GM23338 (cell line): ENCODE data around the gene XXYLT1. TPM values are rescaled to one million over a fixed set of nuclear protein-coding genes. Genes with fewer than 3 reads are reported as not detected.

Experiments
- ATAC-seq: fragments of 200-7000 bp; cut with Tn5 transposase; 3 replicates; pipeline ENCODE4 v1.9.1; 2020
- DNase-seq: peaks from one replicate; pipeline ENCODE4 v3.0.0-alpha.2; 2015; ENCODE audit warnings: low spot score
- H2AFZ ChIP-seq: fragments of 200-600 bp; sonication (generic); 2 replicates; pipeline ENCODE4 v1.8.0; 2016; ENCODE audit warnings: antibody characterized with exemption, mild to moderate bottlenecking, moderate library complexity
- H3F3A ChIP-seq: fragments of 200-600 bp; sonication (generic); replicated peaks from 2 replicates; pipeline ENCODE4 v1.8.0; 2017; ENCODE audit warnings: antibody characterized with exemption, mixed run types, low read depth
- H3K27ac ChIP-seq: fragments of 200-600 bp; sonication (generic); 2 replicates; pipeline ENCODE4 v1.6.1; 2016; ENCODE audit warnings: low read depth
- H3K27me3 ChIP-seq: fragments of 200-600 bp; sonication (generic); 2 replicates; pipeline ENCODE4 v1.8.0; 2016; ENCODE audit warnings: mild to moderate bottlenecking, mixed run types, moderate library complexity; ENCODE audit not compliant: insufficient read depth
- H3K36me3 ChIP-seq: fragments of 200-600 bp; sonication (generic); 2 replicates; pipeline ENCODE4 v1.8.0; 2016; ENCODE audit warnings: mild to moderate bottlenecking; ENCODE audit not compliant: insufficient read depth
- H3K4me1 ChIP-seq: fragments of 200-600 bp; sonication (generic); 2 replicates; pipeline ENCODE4 v1.8.0; 2016; ENCODE audit warnings: mild to moderate bottlenecking, moderate library complexity; ENCODE audit not compliant: insufficient read depth
- H3K4me2 ChIP-seq: fragments of 200-600 bp; sonication (generic); 2 replicates; pipeline ENCODE4 v1.7.1; 2017; ENCODE audit warnings: mixed run types
- H3K4me3 ChIP-seq: fragments of 200-600 bp; sonication (generic); 2 replicates; pipeline ENCODE4 v1.6.1; 2016; ENCODE audit warnings: mixed run types
- H3K79me2 ChIP-seq: fragments of 200-600 bp; sonication (generic); replicated peaks from 2 replicates; pipeline ENCODE4 v1.8.0; 2017; ENCODE audit warnings: mild to moderate bottlenecking; ENCODE audit not compliant: insufficient read depth
- H3K9me2 ChIP-seq: fragments of 200-600 bp; sonication (generic); 2 replicates; pipeline ENCODE4 v1.8.0; 2017; ENCODE audit not compliant: insufficient read depth
- H4K20me1 ChIP-seq: fragments of 200-600 bp; sonication (generic); replicated peaks from 2 replicates; pipeline ENCODE4 v1.8.0; 2017; ENCODE audit warnings: mild to moderate bottlenecking; ENCODE audit not compliant: insufficient read depth
- H3K27ac Mint-ChIP-seq: 2 replicates; pipeline ENCODE4 v1.8.0; 2020; ENCODE audit warnings: inconsistent platforms, mild to moderate bottlenecking, moderate library complexity, mixed read lengths
- H3K27me3 Mint-ChIP-seq: 3 replicates; pipeline ENCODE4 v1.8.0; 2022; ENCODE audit warnings: low read depth, mild to moderate bottlenecking, moderate library complexity, mixed read lengths, inconsistent platforms; ENCODE audit not compliant: insufficient read depth, poor library complexity
- H3K36me3 Mint-ChIP-seq: 3 replicates; pipeline ENCODE4 v1.8.0; 2021; ENCODE audit warnings: low read depth, mild to moderate bottlenecking, inconsistent platforms, moderate library complexity, mixed read lengths
- H3K4me1 Mint-ChIP-seq: 3 replicates; pipeline ENCODE4 v1.8.0; 2020; ENCODE audit warnings: mild to moderate bottlenecking, inconsistent platforms, mixed read lengths
- H3K4me3 Mint-ChIP-seq: 3 replicates; pipeline ENCODE4 v1.8.0; 2021; ENCODE audit warnings: moderate library complexity, mild to moderate bottlenecking, inconsistent platforms, mixed read lengths
- H3K9me3 Mint-ChIP-seq: 3 replicates; pipeline ENCODE4 v1.8.0; 2020; ENCODE audit warnings: moderate library complexity, mild to moderate bottlenecking, inconsistent platforms, mixed read lengths
- CREB1 ChIP-seq: fragments of 250-450 bp; sonication (Bioruptor Pico); IDR thresholded peaks from 2 replicates; pipeline ENCODE4 v1.5.0; 2020; ENCODE audit warnings: low read depth, mild to moderate bottlenecking, moderate library complexity
- CTCF ChIP-seq, 2 experiments: fragments of 200-600 bp in 1 of 2; sonication (generic) in 1 of 2; conservative IDR thresholded peaks; 2 replicates each; pipeline versions ENCODE4 v1.5.1 to v1.6.1; 2016 to 2017; ENCODE audit warnings: antibody characterized with exemption in 2 of 2, low read depth in 2 of 2, mild to moderate bottlenecking in 2 of 2, moderate library complexity in 1 of 2
- EZH2phosphoT487 ChIP-seq: fragments of 200-600 bp; sonication (generic); IDR thresholded peaks from one replicate; pipeline ENCODE4 v1.8.1; 2018; ENCODE audit warnings: antibody characterized with exemption; ENCODE audit not compliant: unreplicated experiment
- JUNB ChIP-seq: IDR thresholded peaks from one replicate; pipeline ENCODE4 v1.6.1; 2016; ENCODE audit warnings: antibody characterized with exemption; ENCODE audit not compliant: unreplicated experiment
- NANOG ChIP-seq: IDR thresholded peaks from 2 replicates; pipeline ENCODE4 v1.6.1; 2016; ENCODE audit warnings: antibody characterized with exemption, borderline replicate concordance
- POLR2AphosphoS5 ChIP-seq: IDR thresholded peaks from 2 replicates; pipeline ENCODE4 v1.6.1; 2016; ENCODE audit warnings: antibody characterized with exemption, low read depth
- ZNF114 ChIP-seq: fragments of 250-450 bp; sonication (Bioruptor Pico); IDR thresholded peaks from 2 replicates; pipeline ENCODE4 v1.5.0; 2020; ENCODE audit warnings: mild to moderate bottlenecking, moderate library complexity
- polyA plus RNA-seq: library from polyadenylated mRNA; unstranded; fragments of >200 nt; fragmentation: Nextera tagmentation; extraction: Ambion mirVana; gene quantifications from 2 replicates; pipeline ENCODE4 v1.2.1, GENCODE V29; 2016
- total RNA-seq: library from RNA; depleted of rRNA; stranded (reverse); fragments of >200 nt; shearing (Covaris generic); gene quantifications from 2 replicates; pipeline ENCODE4 v1.2.3, GENCODE V29; 2014
- TF ChIP-seq, protein P1 (sequence below): IDR thresholded peaks from one replicate; pipeline ENCODE4 v1.6.1; 2018; ENCODE audit warnings: antibody characterized with exemption; ENCODE audit not compliant: unreplicated experiment
- TF ChIP-seq, protein P2 (sequence below): IDR thresholded peaks from 2 replicates; pipeline ENCODE4 v1.6.1; 2016; ENCODE audit warnings: antibody characterized with exemption
- TF ChIP-seq, protein P3 (sequence below): fragments of 250-450 bp; sonication (Bioruptor Pico); IDR thresholded peaks from 2 replicates; pipeline ENCODE4 v1.5.0; 2020; ENCODE audit warnings: mild to moderate bottlenecking, moderate library complexity

The XXYLT1 gene
- total and polyA plus RNA-seq, 2 experiments from 2014 or later: 13.5 to 34.8 TPM

GRCh38 chr3:195267096-195267495 is 3.9 kb downstream of the XXYLT1 start:
- Histone ChIP-seq H4K20me1 (peaks cover 68% of the 10 kb centered on the region), H3K4me3 (no peak overlapping the region), H2AFZ (no peak overlapping the region), H3K27me3 (no peaks in the 10 kb centered on the region), H3K4me1 (peaks cover 11% of the 10 kb centered on the region; the same call in 1 of the 2 replicates), H3K9me2 (no peaks in the 10 kb centered on the region), H3K27ac (no peak overlapping the region), H3F3A (no peaks in the 10 kb centered on the region), H3K36me3 (no peaks in the 10 kb centered on the region), H3K79me2 (peaks cover 81% of the 10 kb centered on the region), H3K4me2 (no peak overlapping the region)
- Mint-ChIP-seq H3K4me1 (peaks cover 35% of the 10 kb centered on the region), H3K36me3 (peaks cover 30% of the 10 kb centered on the region), H3K27ac (no peak overlapping the region), H3K9me3 (no peaks in the 10 kb centered on the region), H3K4me3 (no peak overlapping the region), H3K27me3 (peaks cover 7% of the 10 kb centered on the region)
- no peak for TF ChIP-seq EZH2phosphoT487
- no peak for TF ChIP-seq JUNB
- TF ChIP-seq ZNF114: no peak
- no peak for TF ChIP-seq CREB1 (CRISPR knock-in tag)
- ATAC-seq (no peak), DNase-seq (no peak)

- Histone ChIP-seq H3K4me3 (no peak overlapping the region), H3K79me2 (peaks cover 87% of the 10 kb centered on the region), H3K27me3 (no peaks in the 10 kb centered on the region), H3K27ac (no peak overlapping the region), H3K4me2 (no peak overlapping the region), H3K9me2 (no peaks in the 10 kb centered on the region), H3F3A (peaks cover 6% of the 10 kb centered on the region; the same call in 1 of the 2 replicates), H3K4me1 (peaks cover 10% of the 10 kb centered on the region; the same call in 1 of the 2 replicates), H4K20me1 (peaks cover 74% of the 10 kb centered on the region), H3K36me3 (no peaks in the 10 kb centered on the region), H2AFZ (no peak overlapping the region)
- peaks cover 5% of the 10 kb centered on the region for H3K27me3 Mint-ChIP-seq
- H3K9me3 Mint-ChIP-seq: no peaks in the 10 kb centered on the region
- peaks cover 30% of the 10 kb centered on the region for H3K36me3 Mint-ChIP-seq
- DNase-seq: no peak
- no peak overlapping the region for H3K4me3 Mint-ChIP-seq
- no peak overlapping the region for H3K27ac Mint-ChIP-seq
- peaks cover 31% of the 10 kb centered on the region for H3K4me1 Mint-ChIP-seq
- no peak for ATAC-seq
- TF ChIP-seq, protein P1, sequence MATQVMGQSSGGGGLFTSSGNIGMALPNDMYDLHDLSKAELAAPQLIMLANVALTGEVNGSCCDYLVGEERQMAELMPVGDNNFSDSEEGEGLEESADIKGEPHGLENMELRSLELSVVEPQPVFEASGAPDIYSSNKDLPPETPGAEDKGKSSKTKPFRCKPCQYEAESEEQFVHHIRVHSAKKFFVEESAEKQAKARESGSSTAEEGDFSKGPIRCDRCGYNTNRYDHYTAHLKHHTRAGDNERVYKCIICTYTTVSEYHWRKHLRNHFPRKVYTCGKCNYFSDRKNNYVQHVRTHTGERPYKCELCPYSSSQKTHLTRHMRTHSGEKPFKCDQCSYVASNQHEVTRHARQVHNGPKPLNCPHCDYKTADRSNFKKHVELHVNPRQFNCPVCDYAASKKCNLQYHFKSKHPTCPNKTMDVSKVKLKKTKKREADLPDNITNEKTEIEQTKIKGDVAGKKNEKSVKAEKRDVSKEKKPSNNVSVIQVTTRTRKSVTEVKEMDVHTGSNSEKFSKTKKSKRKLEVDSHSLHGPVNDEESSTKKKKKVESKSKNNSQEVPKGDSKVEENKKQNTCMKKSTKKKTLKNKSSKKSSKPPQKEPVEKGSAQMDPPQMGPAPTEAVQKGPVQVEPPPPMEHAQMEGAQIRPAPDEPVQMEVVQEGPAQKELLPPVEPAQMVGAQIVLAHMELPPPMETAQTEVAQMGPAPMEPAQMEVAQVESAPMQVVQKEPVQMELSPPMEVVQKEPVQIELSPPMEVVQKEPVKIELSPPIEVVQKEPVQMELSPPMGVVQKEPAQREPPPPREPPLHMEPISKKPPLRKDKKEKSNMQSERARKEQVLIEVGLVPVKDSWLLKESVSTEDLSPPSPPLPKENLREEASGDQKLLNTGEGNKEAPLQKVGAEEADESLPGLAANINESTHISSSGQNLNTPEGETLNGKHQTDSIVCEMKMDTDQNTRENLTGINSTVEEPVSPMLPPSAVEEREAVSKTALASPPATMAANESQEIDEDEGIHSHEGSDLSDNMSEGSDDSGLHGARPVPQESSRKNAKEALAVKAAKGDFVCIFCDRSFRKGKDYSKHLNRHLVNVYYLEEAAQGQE: no peak
- TF ChIP-seq NANOG (no peak), CTCF (conservative IDR thresholded peaks at IDR 0.05; ENCODE audit: low read depth in 2 of 2) (no peak), EZH2phosphoT487 (no peak), POLR2AphosphoS5 (no peak)
- TF ChIP-seq, protein P2, sequence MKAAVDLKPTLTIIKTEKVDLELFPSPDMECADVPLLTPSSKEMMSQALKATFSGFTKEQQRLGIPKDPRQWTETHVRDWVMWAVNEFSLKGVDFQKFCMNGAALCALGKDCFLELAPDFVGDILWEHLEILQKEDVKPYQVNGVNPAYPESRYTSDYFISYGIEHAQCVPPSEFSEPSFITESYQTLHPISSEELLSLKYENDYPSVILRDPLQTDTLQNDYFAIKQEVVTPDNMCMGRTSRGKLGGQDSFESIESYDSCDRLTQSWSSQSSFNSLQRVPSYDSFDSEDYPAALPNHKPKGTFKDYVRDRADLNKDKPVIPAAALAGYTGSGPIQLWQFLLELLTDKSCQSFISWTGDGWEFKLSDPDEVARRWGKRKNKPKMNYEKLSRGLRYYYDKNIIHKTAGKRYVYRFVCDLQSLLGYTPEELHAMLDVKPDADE: no peak
- TF ChIP-seq, protein P3, sequence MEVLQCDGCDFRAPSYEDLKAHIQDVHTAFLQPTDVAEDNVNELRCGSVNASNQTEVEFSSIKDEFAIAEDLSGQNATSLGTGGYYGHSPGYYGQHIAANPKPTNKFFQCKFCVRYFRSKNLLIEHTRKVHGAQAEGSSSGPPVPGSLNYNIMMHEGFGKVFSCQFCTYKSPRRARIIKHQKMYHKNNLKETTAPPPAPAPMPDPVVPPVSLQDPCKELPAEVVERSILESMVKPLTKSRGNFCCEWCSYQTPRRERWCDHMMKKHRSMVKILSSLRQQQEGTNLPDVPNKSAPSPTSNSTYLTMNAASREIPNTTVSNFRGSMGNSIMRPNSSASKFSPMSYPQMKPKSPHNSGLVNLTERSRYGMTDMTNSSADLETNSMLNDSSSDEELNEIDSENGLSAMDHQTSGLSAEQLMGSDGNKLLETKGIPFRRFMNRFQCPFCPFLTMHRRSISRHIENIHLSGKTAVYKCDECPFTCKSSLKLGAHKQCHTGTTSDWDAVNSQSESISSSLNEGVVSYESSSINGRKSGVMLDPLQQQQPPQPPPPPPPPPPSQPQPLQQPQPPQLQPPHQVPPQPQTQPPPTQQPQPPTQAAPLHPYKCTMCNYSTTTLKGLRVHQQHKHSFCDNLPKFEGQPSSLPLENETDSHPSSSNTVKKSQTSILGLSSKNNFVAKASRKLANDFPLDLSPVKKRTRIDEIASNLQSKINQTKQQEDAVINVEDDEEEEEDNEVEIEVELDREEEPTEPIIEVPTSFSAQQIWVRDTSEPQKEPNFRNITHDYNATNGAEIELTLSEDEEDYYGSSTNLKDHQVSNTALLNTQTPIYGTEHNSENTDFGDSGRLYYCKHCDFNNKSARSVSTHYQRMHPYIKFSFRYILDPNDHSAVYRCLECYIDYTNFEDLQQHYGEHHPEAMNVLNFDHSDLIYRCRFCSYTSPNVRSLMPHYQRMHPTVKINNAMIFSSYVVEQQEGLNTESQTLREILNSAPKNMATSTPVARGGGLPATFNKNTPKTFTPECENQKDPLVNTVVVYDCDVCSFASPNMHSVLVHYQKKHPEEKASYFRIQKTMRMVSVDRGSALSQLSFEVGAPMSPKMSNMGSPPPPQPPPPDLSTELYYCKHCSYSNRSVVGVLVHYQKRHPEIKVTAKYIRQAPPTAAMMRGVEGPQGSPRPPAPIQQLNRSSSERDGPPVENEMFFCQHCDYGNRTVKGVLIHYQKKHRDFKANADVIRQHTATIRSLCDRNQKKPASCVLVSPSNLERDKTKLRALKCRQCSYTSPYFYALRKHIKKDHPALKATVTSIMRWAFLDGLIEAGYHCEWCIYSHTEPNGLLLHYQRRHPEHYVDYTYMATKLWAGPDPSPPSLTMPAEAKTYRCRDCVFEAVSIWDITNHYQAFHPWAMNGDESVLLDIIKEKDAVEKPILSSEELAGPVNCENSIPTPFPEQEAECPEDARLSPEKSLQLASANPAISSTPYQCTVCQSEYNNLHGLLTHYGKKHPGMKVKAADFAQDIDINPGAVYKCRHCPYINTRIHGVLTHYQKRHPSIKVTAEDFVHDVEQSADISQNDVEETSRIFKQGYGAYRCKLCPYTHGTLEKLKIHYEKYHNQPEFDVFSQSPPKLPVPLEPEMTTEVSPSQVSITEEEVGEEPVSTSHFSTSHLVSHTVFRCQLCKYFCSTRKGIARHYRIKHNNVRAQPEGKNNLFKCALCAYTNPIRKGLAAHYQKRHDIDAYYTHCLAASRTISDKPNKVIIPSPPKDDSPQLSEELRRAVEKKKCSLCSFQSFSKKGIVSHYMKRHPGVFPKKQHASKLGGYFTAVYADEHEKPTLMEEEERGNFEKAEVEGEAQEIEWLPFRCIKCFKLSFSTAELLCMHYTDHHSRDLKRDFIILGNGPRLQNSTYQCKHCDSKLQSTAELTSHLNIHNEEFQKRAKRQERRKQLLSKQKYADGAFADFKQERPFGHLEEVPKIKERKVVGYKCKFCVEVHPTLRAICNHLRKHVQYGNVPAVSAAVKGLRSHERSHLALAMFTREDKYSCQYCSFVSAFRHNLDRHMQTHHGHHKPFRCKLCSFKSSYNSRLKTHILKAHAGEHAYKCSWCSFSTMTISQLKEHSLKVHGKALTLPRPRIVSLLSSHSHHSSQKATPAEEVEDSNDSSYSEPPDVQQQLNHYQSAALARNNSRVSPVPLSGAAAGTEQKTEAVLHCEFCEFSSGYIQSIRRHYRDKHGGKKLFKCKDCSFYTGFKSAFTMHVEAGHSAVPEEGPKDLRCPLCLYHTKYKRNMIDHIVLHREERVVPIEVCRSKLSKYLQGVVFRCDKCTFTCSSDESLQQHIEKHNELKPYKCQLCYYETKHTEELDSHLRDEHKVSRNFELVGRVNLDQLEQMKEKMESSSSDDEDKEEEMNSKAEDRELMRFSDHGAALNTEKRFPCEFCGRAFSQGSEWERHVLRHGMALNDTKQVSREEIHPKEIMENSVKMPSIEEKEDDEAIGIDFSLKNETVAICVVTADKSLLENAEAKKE (CRISPR knock-in tag): no peak
Observed at GRCh38 chr3:195266428-195266827, 4.5 kb downstream of the XXYLT1 start.
